WTC11 (cell line): ENCODE results near the gene VEGFB.

ENCODE experiments used
- E2F4 ChIP-seq: sonication (generic); formaldehyde crosslinking; IDR thresholded peaks from 2 replicates; pipeline ENCODE4 v1.8.1; 2022; ENCODE audit warnings: low read depth, mild to moderate bottlenecking, moderate library complexity, missing genetic modification reagents, borderline replicate concordance
- HMGXB4 ChIP-seq: sonication (generic); formaldehyde crosslinking; IDR thresholded peaks from 2 replicates; pipeline ENCODE4 v1.8.1; 2023; ENCODE audit warnings: mild to moderate bottlenecking, moderate library complexity, missing genetic modification reagents
- STAT6 ChIP-seq: sonication (generic); formaldehyde crosslinking; conservative IDR thresholded peaks from 2 replicates; pipeline ENCODE4 v1.8.1; 2023; ENCODE audit warnings: mild to moderate bottlenecking, low read depth, missing genetic modification reagents, moderate library complexity
- TF ChIP-seq, protein P1 (sequence below): fragments of 200-600 bp; IDR thresholded peaks from 2 replicates; pipeline ENCODE4 v1.8.0; 2022; ENCODE audit warnings: antibody characterized with exemption
- TF ChIP-seq, protein P2 (sequence below): sonication (generic); formaldehyde crosslinking; IDR thresholded peaks from 2 replicates; pipeline ENCODE4 v1.8.0; 2022; ENCODE audit warnings: missing genetic modification reagents
- TF ChIP-seq, protein P3 (sequence below): sonication (generic); formaldehyde crosslinking; IDR thresholded peaks from 2 replicates; pipeline ENCODE4 v1.8.1; 2022; ENCODE audit warnings: mild to moderate bottlenecking, missing genetic modification reagents, moderate library complexity, borderline replicate concordance

GRCh38 chr11:64218628-64219353 is 15.6 kb upstream of the VEGFB start:
- TF ChIP-seq STAT6 (CRISPR knock-in tag) = no peak
- TF ChIP-seq, protein P1, sequence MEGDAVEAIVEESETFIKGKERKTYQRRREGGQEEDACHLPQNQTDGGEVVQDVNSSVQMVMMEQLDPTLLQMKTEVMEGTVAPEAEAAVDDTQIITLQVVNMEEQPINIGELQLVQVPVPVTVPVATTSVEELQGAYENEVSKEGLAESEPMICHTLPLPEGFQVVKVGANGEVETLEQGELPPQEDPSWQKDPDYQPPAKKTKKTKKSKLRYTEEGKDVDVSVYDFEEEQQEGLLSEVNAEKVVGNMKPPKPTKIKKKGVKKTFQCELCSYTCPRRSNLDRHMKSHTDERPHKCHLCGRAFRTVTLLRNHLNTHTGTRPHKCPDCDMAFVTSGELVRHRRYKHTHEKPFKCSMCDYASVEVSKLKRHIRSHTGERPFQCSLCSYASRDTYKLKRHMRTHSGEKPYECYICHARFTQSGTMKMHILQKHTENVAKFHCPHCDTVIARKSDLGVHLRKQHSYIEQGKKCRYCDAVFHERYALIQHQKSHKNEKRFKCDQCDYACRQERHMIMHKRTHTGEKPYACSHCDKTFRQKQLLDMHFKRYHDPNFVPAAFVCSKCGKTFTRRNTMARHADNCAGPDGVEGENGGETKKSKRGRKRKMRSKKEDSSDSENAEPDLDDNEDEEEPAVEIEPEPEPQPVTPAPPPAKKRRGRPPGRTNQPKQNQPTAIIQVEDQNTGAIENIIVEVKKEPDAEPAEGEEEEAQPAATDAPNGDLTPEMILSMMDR = no peak
- no peak for TF ChIP-seq E2F4 (CRISPR knock-in tag)
- TF ChIP-seq, protein P2, sequence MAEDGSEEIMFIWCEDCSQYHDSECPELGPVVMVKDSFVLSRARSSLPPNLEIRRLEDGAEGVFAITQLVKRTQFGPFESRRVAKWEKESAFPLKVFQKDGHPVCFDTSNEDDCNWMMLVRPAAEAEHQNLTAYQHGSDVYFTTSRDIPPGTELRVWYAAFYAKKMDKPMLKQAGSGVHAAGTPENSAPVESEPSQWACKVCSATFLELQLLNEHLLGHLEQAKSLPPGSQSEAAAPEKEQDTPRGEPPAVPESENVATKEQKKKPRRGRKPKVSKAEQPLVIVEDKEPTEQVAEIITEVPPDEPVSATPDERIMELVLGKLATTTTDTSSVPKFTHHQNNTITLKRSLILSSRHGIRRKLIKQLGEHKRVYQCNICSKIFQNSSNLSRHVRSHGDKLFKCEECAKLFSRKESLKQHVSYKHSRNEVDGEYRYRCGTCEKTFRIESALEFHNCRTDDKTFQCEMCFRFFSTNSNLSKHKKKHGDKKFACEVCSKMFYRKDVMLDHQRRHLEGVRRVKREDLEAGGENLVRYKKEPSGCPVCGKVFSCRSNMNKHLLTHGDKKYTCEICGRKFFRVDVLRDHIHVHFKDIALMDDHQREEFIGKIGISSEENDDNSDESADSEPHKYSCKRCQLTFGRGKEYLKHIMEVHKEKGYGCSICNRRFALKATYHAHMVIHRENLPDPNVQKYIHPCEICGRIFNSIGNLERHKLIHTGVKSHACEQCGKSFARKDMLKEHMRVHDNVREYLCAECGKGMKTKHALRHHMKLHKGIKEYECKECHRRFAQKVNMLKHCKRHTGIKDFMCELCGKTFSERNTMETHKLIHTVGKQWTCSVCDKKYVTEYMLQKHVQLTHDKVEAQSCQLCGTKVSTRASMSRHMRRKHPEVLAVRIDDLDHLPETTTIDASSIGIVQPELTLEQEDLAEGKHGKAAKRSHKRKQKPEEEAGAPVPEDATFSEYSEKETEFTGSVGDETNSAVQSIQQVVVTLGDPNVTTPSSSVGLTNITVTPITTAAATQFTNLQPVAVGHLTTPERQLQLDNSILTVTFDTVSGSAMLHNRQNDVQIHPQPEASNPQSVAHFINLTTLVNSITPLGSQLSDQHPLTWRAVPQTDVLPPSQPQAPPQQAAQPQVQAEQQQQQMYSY (CRISPR knock-in tag) = no peak
- TF ChIP-seq, protein P3, sequence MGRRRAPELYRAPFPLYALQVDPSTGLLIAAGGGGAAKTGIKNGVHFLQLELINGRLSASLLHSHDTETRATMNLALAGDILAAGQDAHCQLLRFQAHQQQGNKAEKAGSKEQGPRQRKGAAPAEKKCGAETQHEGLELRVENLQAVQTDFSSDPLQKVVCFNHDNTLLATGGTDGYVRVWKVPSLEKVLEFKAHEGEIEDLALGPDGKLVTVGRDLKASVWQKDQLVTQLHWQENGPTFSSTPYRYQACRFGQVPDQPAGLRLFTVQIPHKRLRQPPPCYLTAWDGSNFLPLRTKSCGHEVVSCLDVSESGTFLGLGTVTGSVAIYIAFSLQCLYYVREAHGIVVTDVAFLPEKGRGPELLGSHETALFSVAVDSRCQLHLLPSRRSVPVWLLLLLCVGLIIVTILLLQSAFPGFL (CRISPR knock-in tag) = no peak
- no peak for TF ChIP-seq HMGXB4 (CRISPR knock-in tag)
